Astrocyte (in vitro differentiated cells and primary cell): ENCODE data around the gene ATP8B4. TPM values are rescaled to one million over a fixed set of nuclear protein-coding genes. Genes with fewer than 3 reads are reported as not detected.

ENCODE experiments used
- DNase-seq: peaks from one replicate; pipeline ENCODE4 v3.0.0-alpha.2; 2010; ENCODE audit warnings: low read depth
- FAIRE-seq: peaks from 2 replicates; lab custom pipeline; 2011; peaks lifted over from hg19 to GRCh38; lab: Jason Lieb, UNC
- H2AFZ ChIP-seq: 2 replicates; pipeline ENCODE4 v1.6.0; 2012; ENCODE audit warnings: low read depth, low read length, inconsistent platforms
- H3K27ac ChIP-seq: 2 replicates; pipeline ENCODE4 v1.5.1; 2011; ENCODE audit warnings: low read depth, low read length, inconsistent platforms
- H3K27me3 ChIP-seq: 2 replicates; pipeline ENCODE4 v1.6.0; 2011; ENCODE audit warnings: low read length, inconsistent platforms; ENCODE audit not compliant: insufficient read depth
- H3K36me3 ChIP-seq: 2 replicates; pipeline ENCODE4 v1.5.1; 2011; ENCODE audit warnings: low read length, inconsistent platforms; ENCODE audit not compliant: insufficient read depth
- H3K4me1 ChIP-seq: 2 replicates; pipeline ENCODE4 v1.5.1; 2011; ENCODE audit warnings: low read length, inconsistent platforms; ENCODE audit not compliant: insufficient read depth
- H3K4me2 ChIP-seq: 2 replicates; pipeline ENCODE4 v1.6.0; 2012; ENCODE audit warnings: low read length, inconsistent platforms
- H3K4me3 ChIP-seq: 2 replicates; pipeline ENCODE4 v1.5.1; 2011; ENCODE audit warnings: low read depth, mild to moderate bottlenecking, low read length, inconsistent platforms; ENCODE audit not compliant: insufficient read depth
- H3K79me2 ChIP-seq: 2 replicates; pipeline ENCODE4 v1.6.0; 2012; ENCODE audit warnings: mild to moderate bottlenecking, low read length, inconsistent platforms; ENCODE audit not compliant: insufficient read depth
- H3K9ac ChIP-seq: 2 replicates; pipeline ENCODE4 v1.6.0; 2012; ENCODE audit warnings: mild to moderate bottlenecking, low read length, inconsistent platforms
- H3K9me3 ChIP-seq: 2 replicates; pipeline ENCODE4 v1.5.1; 2012; ENCODE audit warnings: low read depth, mild to moderate bottlenecking, low read length, inconsistent platforms; ENCODE audit not compliant: insufficient read depth
- H4K20me1 ChIP-seq: 2 replicates; pipeline ENCODE4 v1.6.0; 2012; ENCODE audit warnings: low read length, inconsistent platforms; ENCODE audit not compliant: insufficient read depth
- H3K27ac Mint-ChIP-seq: one replicate; pipeline ENCODE4 v1.8.0; 2021; ENCODE audit warnings: mild to moderate bottlenecking, mixed read lengths; ENCODE audit not compliant: unreplicated experiment
- H3K27me3 Mint-ChIP-seq: one replicate; pipeline ENCODE4 v1.8.0; 2021; ENCODE audit warnings: low read depth, mixed read lengths; ENCODE audit not compliant: unreplicated experiment
- H3K36me3 Mint-ChIP-seq: one replicate; pipeline ENCODE4 v1.8.0; 2021; ENCODE audit warnings: low read depth, mixed read lengths; ENCODE audit not compliant: unreplicated experiment
- H3K4me1 Mint-ChIP-seq: one replicate; pipeline ENCODE4 v1.8.0; 2021; ENCODE audit warnings: low read depth, mixed read lengths; ENCODE audit not compliant: unreplicated experiment
- H3K4me3 Mint-ChIP-seq: one replicate; pipeline ENCODE4 v1.8.0; 2021; ENCODE audit warnings: mild to moderate bottlenecking, moderate library complexity, mixed read lengths; ENCODE audit not compliant: unreplicated experiment
- H3K9me3 Mint-ChIP-seq: one replicate; pipeline ENCODE4 v1.8.0; 2021; ENCODE audit warnings: mild to moderate bottlenecking, mixed read lengths; ENCODE audit not compliant: unreplicated experiment
- CTCF ChIP-seq: IDR thresholded peaks from 2 replicates; pipeline ENCODE4 v1.5.1; 2011; ENCODE audit warnings: low read depth, mild to moderate bottlenecking, inconsistent platforms, low read length, moderate library complexity; ENCODE audit not compliant: insufficient read depth
- EZH2 ChIP-seq: IDR thresholded peaks from 2 replicates; pipeline ENCODE4 v1.6.1; 2012; ENCODE audit warnings: mild to moderate bottlenecking, low read length, inconsistent platforms; ENCODE audit not compliant: insufficient read depth
- total RNA-seq: library from RNA; stranded (reverse); gene quantifications from 2 replicates; pipeline ENCODE4 v1.2.1, GENCODE V29; 2021

The ATP8B4 gene
- total RNA-seq, 1 donor from 2014 or later, result 0.23 TPM

- DNase-seq (no peak), FAIRE-seq (no peak)
- Histone ChIP-seq H3K4me1 (no peaks in the 10 kb centered on the region), H3K4me3 (no peak overlapping the region), H4K20me1 (no peaks in the 10 kb centered on the region), H3K4me2 (no peak overlapping the region), H3K9me3 (no peaks in the 10 kb centered on the region), H3K36me3 (no peaks in the 10 kb centered on the region), H3K27ac (no peak overlapping the region), H2AFZ (no peak overlapping the region), H3K79me2 (no peaks in the 10 kb centered on the region), H3K9ac (no peak overlapping the region), H3K27me3 (peaks cover 2% of the 10 kb centered on the region)
- Mint-ChIP-seq H3K4me3 (no peak overlapping the region), H3K27me3 (no peaks in the 10 kb centered on the region), H3K9me3 (no peaks in the 10 kb centered on the region), H3K36me3 (no peaks in the 10 kb centered on the region), H3K4me1 (no peaks in the 10 kb centered on the region), H3K27ac (no peak overlapping the region)
- TF ChIP-seq CTCF (no peak), EZH2 (no peak)
Measured at GRCh38 chr15:49989498-49989897, 129.5 kb downstream of the ATP8B4 start.

- no peak overlapping the region for H3K27ac Mint-ChIP-seq
- Histone ChIP-seq H4K20me1 (no peaks in the 10 kb centered on the region), H3K27ac (no peak overlapping the region), H3K4me1 (no peaks in the 10 kb centered on the region), H3K9me3 (no peaks in the 10 kb centered on the region), H2AFZ (no peak overlapping the region), H3K79me2 (no peaks in the 10 kb centered on the region), H3K4me3 (no peak overlapping the region), H3K9ac (no peak overlapping the region), H3K4me2 (no peak overlapping the region), H3K27me3 (peaks cover 2% of the 10 kb centered on the region), H3K36me3 (no peaks in the 10 kb centered on the region)
- H3K4me3 Mint-ChIP-seq, result no peak overlapping the region
- TF ChIP-seq EZH2, result no peak
- TF ChIP-seq CTCF, result no peak
- FAIRE-seq (no peak), DNase-seq (no peak)
- no peaks in the 10 kb centered on the region for H3K4me1 Mint-ChIP-seq
- no peaks in the 10 kb centered on the region for H3K9me3 Mint-ChIP-seq
- no peaks in the 10 kb centered on the region for H3K27me3 Mint-ChIP-seq
- H3K36me3 Mint-ChIP-seq, result no peaks in the 10 kb centered on the region
Measured at GRCh38 chr15:49988766-49989165, 130.3 kb downstream of the ATP8B4 start.

- Histone ChIP-seq H3K27me3 (peaks cover 2% of the 10 kb centered on the region), H2AFZ (no peak overlapping the region), H3K4me2 (no peak overlapping the region), H3K9me3 (no peaks in the 10 kb centered on the region), H3K27ac (no peak overlapping the region), H3K9ac (no peak overlapping the region), H3K79me2 (no peaks in the 10 kb centered on the region), H3K4me3 (no peak overlapping the region), H3K4me1 (no peaks in the 10 kb centered on the region), H3K36me3 (no peaks in the 10 kb centered on the region), H4K20me1 (no peaks in the 10 kb centered on the region)
- H3K9me3 Mint-ChIP-seq, result peaks cover 1% of the 10 kb centered on the region
- H3K27ac Mint-ChIP-seq, result no peak overlapping the region
- no peak overlapping the region for H3K4me3 Mint-ChIP-seq
- H3K27me3 Mint-ChIP-seq, result no peaks in the 10 kb centered on the region
- DNase-seq, result no peak
- no peaks in the 10 kb centered on the region for H3K36me3 Mint-ChIP-seq
- FAIRE-seq, result no peak
- TF ChIP-seq CTCF (no peak), EZH2 (no peak)
- no peaks in the 10 kb centered on the region for H3K4me1 Mint-ChIP-seq
Measured at GRCh38 chr15:49987896-49988295, 131.1 kb downstream of the ATP8B4 start.
